ENCODE measurements around the gene FBN2. TPM values are rescaled to one million over a fixed set of nuclear protein-coding genes. Genes with fewer than 3 reads are reported as not detected.
"Not testable (repeated sequence)": the region's sequence is repeated elsewhere in the genome, so short reads cannot be mapped to it uniquely, and the experiment has no call there.

FBN2 gene
- total RNA-seq, 1 experiment from 2014 or later: 0.34 TPM

DNA sequence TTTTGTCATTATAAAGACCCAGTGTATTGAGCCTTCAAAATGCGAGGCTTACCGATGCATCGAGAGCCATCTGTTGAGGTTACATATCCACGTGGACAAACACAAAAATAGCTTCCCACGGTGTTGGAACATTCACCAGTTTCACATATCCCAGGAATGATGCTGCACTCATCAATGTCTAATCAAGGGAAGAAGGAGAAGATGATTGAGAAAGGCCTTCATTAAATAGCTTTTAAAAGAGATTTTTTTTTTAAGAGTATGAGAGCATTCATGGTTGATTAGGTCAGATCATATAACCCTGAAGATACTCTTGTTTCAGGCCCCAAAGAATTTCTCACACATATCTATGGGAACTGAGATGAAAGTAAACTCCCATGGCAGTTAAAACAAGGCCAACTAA lies 129.4 kb downstream of the FBN2 start:
- in situ Hi-C loops (cut with HindIII; ENCODE audit: low pct_unique_long_range_greater_than_20kb, low sequenced_read_pairs): no loop called here
- DNase-seq (ENCODE audit: low read depth, low spot score): no peak

DNA sequence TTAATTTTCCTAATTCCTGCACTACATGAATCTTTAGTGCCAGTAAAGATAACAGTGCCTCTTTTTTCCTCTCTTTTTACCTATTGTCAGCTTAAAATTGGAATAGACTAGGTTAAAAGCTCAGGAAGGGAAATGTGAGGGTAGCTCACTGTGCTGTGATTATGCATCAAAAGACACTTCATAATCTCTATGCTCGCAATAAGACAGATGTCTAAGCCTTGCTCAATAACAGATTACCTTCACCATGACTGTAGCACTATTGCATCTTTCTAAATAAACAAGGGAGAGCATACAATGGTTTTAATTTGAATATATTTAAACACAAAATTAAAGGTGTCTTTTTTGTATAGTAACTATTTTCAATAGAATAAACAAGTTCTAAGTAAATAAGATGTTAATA lies 130.1 kb downstream of the FBN2 start:
- in situ Hi-C loops (cut with HindIII; ENCODE audit: low pct_unique_long_range_greater_than_20kb, low sequenced_read_pairs): no loop called here
- no peak for DNase-seq (ENCODE audit: low read depth, low spot score)

DNA sequence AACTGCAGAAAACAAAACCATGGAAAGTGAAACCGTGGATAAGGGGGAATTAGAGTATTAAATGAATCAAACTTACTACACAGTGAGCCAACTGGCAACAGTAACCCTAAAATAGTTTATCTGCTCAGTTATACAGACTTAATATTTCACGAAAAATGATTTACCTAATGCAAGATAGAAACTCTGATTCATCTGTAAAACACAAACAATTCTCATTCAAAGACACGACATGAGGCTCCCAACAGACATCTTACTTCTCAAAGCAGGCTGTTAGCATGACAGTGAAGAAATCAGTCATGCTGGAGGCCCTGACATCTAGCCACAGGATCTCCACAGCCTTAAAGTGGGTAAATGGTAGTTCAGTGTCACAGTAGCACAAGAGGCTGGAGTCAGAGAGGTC lies 131.2 kb downstream of the FBN2 start:
- no peak for DNase-seq (ENCODE audit: low read depth, low spot score)
- in situ Hi-C loops (cut with HindIII; ENCODE audit: low pct_unique_long_range_greater_than_20kb, low sequenced_read_pairs): no loop called here

- no peak for DNase-seq (ENCODE audit: low read depth, low spot score)
These were observed 132.9 kb downstream of the FBN2 start for GRCh38 chr5:128405159-128405558.

GRCh38 chr5:128403333-128403732 lies 134.7 kb downstream of the FBN2 start:
- no peak for DNase-seq (ENCODE audit: low read depth, low spot score)
- in situ Hi-C loops (cut with HindIII; ENCODE audit: low pct_unique_long_range_greater_than_20kb, low sequenced_read_pairs): no loop called here

More at GRCh38 chr5:128405159-128405558, 132.9 kb downstream of the FBN2 start:
- in situ Hi-C loops (cut with HindIII; ENCODE audit: low pct_unique_long_range_greater_than_20kb, low sequenced_read_pairs): no loop called here

DNA sequence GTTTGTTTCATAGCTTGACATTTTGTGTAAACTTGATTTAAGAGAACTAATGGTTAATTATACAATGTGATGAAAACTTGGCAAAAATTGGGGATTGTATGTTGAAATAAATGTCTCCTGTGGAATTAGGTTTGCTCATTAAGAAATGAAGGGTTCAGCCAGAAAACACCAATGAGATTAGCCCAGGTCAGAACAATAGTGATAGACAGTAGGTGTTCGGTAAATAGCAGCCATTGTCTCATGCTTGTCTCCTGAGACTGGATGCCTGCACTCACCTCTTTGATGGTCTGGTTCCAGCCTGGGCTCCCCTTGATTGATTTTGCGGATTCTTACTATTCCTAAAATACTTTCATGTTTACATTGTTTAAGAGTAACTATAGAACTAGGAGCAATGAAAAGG lies 135.5 kb downstream of the FBN2 start:
- DNase-seq (ENCODE audit: low read depth, low spot score): no peak
- in situ Hi-C loops (cut with HindIII; ENCODE audit: low pct_unique_long_range_greater_than_20kb, low sequenced_read_pairs): no loop called here

DNA sequence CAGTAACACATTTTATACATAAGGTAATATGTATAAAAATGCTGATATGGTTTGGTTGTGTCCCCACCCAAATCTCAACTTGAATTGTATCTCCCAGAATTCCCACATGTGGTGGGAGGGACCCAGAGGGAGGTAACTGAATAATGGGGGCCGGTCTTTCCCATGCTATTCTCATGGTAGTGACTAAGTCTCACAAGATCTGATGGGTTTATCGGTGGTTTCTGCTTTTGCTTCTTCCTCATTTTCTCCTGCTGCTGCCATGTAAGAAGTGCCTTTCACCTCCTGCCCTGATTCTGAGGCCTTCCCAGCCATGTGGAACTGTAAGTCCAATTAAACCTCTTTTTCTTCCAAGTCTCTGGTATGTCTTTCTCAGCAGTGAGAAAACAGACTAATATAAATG lies 137.3 kb downstream of the FBN2 start:
- DNase-seq (ENCODE audit: low read depth, low spot score); in situ Hi-C loops (cut with HindIII; ENCODE audit: low pct_unique_long_range_greater_than_20kb, low sequenced_read_pairs): not testable (repeated sequence)

DNA sequence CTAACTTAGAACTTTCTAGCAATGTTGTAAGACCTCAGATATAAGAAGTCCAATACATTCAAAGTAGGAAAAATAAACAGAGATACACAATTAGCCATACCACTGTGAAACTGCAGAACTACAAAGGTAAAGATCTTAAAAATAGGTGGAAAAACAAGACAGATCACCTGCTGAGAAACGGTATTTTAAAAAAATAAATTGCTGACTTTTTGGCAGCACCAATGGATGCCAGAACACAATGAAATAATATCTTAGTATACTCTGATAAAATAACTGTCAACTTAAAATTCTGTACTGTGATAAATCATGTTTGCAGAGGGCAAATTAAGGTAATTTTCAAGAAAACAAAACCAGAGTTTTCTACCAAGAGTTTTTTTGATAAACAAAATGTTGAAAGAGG lies 138.9 kb downstream of the FBN2 start:
- in situ Hi-C loops (cut with HindIII; ENCODE audit: low pct_unique_long_range_greater_than_20kb, low sequenced_read_pairs): no loop called here
- no peak for DNase-seq (ENCODE audit: low read depth, low spot score)

DNA sequence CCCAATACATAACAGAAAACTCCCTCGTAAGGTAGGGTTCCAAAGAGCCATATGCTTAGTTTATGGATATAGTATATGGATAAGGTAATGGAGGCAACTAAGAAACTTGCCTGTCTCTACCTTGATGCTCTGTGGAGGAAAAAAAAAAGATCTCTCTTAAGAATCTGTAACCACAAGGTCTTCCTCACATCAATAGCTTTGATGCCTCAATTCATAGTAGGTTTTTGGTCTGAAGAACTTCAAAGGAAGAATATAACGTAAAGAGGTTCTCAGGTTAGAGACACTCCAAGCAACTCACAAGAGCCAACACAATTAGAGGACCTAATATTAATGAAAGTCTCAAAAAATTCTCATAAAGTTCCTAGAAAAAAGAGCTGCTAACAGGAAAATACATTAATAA lies 140.2 kb downstream of the FBN2 start:
- in situ Hi-C loops (cut with HindIII; ENCODE audit: low pct_unique_long_range_greater_than_20kb, low sequenced_read_pairs): no loop called here

DNA sequence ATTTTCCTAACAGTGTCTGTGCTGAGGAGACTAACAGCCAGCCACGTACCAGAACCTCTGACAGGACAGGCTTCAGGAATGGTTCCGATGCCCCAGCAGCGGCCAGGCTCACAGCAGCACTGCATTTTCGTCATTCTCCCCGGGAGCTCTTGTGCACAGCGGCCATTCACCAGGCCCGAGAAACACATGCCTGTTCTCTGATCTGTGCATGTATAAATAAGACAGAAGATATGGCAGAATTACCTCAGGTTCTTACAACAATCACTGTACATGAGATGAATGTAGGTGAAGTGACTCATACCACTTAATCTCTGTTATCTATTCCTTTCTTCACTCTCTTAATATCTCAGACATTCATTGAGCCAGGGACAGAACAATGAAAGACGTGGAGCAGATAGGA lies 143.0 kb downstream of the FBN2 start:
- no peak for DNase-seq (ENCODE audit: low read depth, low spot score)
- in situ Hi-C loops (cut with HindIII; ENCODE audit: low pct_unique_long_range_greater_than_20kb, low sequenced_read_pairs): no loop called here

More for the DNA sequence above, 140.2 kb downstream of the FBN2 start:
- DNase-seq (ENCODE audit: low read depth, low spot score): no peak

- DNase-seq (ENCODE audit: low read depth, low spot score): no peak
- in situ Hi-C loops (cut with HindIII; ENCODE audit: low pct_unique_long_range_greater_than_20kb, low sequenced_read_pairs): no loop called here
These were observed 154.0 kb downstream of the FBN2 start for GRCh38 chr5:128384068-128384467.

DNA sequence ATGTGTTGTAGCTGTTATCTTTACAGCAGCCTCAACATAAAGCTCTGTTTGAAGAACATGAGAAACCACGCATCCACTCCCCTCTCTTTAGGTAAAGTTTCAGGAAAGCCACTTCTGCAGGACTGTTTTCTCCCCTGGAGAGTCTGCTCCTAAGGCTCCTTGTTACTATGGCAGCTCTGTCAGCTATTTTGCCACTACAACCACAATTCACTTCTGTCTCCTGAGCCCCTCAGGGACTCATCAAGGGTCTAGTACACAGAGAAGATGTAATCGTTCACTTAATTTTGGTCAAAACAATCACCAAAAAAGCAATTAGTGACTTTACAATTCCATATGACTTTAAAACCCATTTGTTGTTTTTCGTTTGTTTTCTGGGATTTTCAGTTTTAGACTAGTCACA lies 157.7 kb downstream of the FBN2 start:
- in situ Hi-C loops (cut with HindIII; ENCODE audit: low pct_unique_long_range_greater_than_20kb, low sequenced_read_pairs): no loop called here
- DNase-seq (ENCODE audit: low read depth, low spot score): peak; percentile 5

DNA sequence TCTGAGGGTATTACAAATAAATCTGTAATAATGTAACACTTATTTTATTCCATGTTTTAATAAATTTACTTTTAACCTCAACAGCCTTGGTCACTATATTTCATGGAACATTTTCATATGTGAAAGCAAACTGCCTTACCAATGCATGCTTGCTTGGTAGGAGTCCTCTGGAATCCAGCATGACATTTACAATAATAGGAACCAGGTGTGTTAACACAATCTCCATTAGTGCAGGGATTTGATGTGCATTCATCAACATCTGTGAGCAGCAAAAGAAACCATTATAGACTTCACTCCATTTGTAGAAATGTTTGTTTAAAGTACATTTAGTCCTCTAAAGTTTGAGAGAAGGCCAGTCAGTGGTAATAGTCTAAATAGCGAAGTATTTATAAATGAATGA lies 159.4 kb downstream of the FBN2 start:
- in situ Hi-C loops (cut with HindIII; ENCODE audit: low pct_unique_long_range_greater_than_20kb, low sequenced_read_pairs): no loop called here
- DNase-seq (ENCODE audit: low read depth, low spot score): no peak

DNA sequence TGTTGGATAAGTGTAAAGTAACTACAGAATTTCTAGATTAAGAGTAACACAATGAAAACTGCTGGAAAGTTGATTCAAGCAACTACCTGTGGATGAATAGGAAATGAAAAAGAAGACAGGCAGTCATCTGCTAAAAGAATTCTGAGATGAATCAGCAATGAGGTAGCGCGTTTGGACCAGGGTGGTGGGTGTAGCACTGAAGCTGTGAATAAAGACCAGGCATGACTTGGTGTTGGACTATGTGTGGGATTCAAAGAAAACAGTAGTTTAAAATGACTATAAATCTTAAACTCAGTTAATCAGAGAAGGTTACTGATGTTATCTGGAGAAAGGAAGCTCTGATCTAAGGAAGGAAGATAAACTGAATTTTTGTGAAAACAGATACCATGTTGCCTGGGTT lies 159.8 kb downstream of the FBN2 start:
- in situ Hi-C loops (cut with HindIII; ENCODE audit: low pct_unique_long_range_greater_than_20kb, low sequenced_read_pairs): no loop called here
- no peak for DNase-seq (ENCODE audit: low read depth, low spot score)

DNA sequence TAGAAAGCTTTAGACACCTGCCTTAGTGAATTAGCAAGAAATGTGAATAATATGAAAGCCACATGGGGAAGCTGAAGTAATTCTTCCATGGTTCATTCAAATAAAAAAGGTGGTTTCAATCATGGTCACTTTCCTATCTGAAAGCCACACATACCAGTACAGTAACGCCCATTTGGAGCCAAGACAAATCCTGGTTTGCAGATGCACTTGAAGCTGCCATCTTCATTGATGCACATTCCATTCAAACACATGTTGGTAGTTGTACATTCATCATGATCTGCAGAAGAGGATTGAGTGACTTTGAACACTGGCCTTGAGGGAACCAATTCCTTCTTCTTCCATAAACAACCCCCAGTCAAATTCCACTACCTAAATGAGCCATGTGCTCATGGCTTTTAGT lies 161.5 kb downstream of the FBN2 start:
- no peak for DNase-seq (ENCODE audit: low read depth, low spot score)
- in situ Hi-C loops (cut with HindIII; ENCODE audit: low pct_unique_long_range_greater_than_20kb, low sequenced_read_pairs): no loop called here

GRCh38 chr5:128366147-128366546 lies 171.9 kb downstream of the FBN2 start:
- in situ Hi-C loops (cut with HindIII; ENCODE audit: low pct_unique_long_range_greater_than_20kb, low sequenced_read_pairs): no loop called here
- DNase-seq (ENCODE audit: low read depth, low spot score): no peak

- DNase-seq (ENCODE audit: low read depth, low spot score): no peak
- in situ Hi-C loops (cut with HindIII; ENCODE audit: low pct_unique_long_range_greater_than_20kb, low sequenced_read_pairs): no loop called here
These were observed 175.7 kb downstream of the FBN2 start for GRCh38 chr5:128362370-128362769.

DNA sequence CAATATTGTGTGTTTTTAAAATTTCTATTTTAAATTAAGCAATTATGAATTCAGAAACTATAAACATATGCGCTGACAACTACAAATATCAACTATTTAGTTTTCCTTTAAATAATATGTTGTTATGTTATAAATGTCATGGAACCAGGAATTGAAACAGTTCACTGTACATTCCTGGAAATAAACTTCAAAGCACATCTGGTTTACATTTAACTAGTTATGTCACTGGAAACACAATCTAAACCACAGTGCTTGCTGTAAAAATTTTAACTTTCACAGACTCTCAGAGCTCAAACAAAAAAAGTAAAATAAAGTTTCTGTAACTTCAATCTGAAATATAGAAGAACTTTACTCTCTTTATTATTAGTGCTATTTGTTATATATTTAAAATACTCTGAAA lies 179.2 kb downstream of the FBN2 start:
- in situ Hi-C loops (cut with HindIII; ENCODE audit: low pct_unique_long_range_greater_than_20kb, low sequenced_read_pairs): no loop called here
- no peak for DNase-seq (ENCODE audit: low read depth, low spot score)

DNA sequence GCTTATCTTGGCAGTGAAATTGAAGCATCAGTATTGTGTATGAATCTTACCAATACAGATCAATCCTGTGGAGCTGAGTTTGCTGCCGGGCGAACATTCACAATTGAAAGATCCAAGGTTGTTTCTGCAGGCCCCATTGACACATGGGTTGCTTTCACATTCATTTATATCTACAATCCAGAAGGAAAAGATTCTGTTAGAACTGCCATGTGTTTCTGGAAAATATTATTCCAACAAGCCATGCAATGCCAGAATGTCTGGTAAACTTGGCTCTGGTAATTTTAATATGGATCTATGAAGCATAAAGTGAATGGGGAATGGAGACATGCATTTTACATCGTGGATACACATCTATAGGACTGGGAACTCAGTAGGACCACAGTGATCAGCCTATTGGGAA lies 180.8 kb downstream of the FBN2 start:
- DNase-seq (ENCODE audit: low read depth, low spot score): no peak

DNA sequence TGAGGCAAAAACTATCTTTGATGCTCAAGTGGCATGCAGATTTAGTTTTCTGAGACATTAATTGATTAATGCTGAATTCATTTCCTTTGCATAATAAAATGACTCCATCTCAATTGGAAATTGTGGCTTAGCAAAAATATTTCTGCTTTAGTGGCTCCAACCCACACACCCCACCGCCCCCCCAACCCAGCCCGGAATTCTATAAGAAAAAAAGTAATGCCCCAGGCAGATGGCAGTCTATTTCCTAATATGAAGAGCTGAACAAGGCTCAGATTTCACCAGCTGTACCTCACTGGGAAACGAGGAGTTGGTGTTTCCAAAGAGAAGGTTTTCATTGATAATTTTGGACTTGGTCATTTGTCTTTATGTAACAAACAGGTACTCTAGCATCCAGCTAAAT lies 182.1 kb downstream of the FBN2 start:
- DNase-seq (ENCODE audit: low read depth, low spot score): no peak
- in situ Hi-C loops (cut with HindIII; ENCODE audit: low pct_unique_long_range_greater_than_20kb, low sequenced_read_pairs): no loop called here

More for the DNA sequence above, 180.8 kb downstream of the FBN2 start:
- in situ Hi-C loops (cut with HindIII; ENCODE audit: low pct_unique_long_range_greater_than_20kb, low sequenced_read_pairs): no loop called here
